PC-3 (cell line): ENCODE measurements around the gene CCDC136. TPM values are rescaled to one million over a fixed set of nuclear protein-coding genes. Genes with fewer than 3 reads are reported as not detected.

ENCODE experiments used
- ATAC-seq: fragments of 200-7000 bp; cut with Tn5 transposase; 2 replicates; pipeline ENCODE4 v1.9.1; 2020; ENCODE audit warnings: mild to moderate bottlenecking, moderate library complexity
- BruUV-seq: library from RNA; stranded (reverse); fragments of 400-500 nt; replicated peaks from 2 replicates; lab custom pipeline; 2021; lab: Mats Ljungman, UMichigan
- CTCF ChIA-PET: fragments of 300-600 bp; sonication (Branson Sonifier 250); formaldehyde crosslinking; loops from one replicate; lab custom pipeline; 2022; ENCODE audit warnings: antibody characterized with exemption; lab: Charles Lee
- POLR2A ChIA-PET: fragments of 300-600 bp; sonication (Branson Sonifier 250); formaldehyde crosslinking; loops from one replicate; lab custom pipeline; 2022; ENCODE audit warnings: antibody characterized with exemption; ENCODE audit not compliant: unreplicated experiment; lab: Charles Lee
- DNase-seq: peaks from one replicate; pipeline ENCODE4 v3.0.0-alpha.2; 2015
- H2AFZ ChIP-seq: fragments of 300-600 bp; sonication (generic); 2 replicates; pipeline ENCODE4 v1.6.0; 2016; ENCODE audit warnings: antibody characterized with exemption, low read length
- H3F3A ChIP-seq: fragments of 300-600 bp; sonication (generic); one replicate; pipeline ENCODE4 v1.6.0; 2017; ENCODE audit warnings: antibody characterized with exemption, low read length, control low read depth, mild to moderate bottlenecking; ENCODE audit not compliant: unreplicated experiment
- H3K27ac ChIP-seq: fragments of 300-600 bp; sonication (generic); 2 replicates; pipeline ENCODE4 v1.5.1; 2016; ENCODE audit warnings: mild to moderate bottlenecking, low read length
- H3K27me3 ChIP-seq: fragments of 300-600 bp; sonication (generic); 2 replicates; pipeline ENCODE4 v1.6.1; 2016; ENCODE audit warnings: low read length, mixed read lengths
- H3K36me3 ChIP-seq: fragments of 300-600 bp; sonication (generic); 2 replicates; pipeline ENCODE4 v1.6.1; 2016; ENCODE audit warnings: low read depth, mixed run types, low read length, mixed read lengths
- H3K4me1 ChIP-seq: fragments of 300-600 bp; sonication (generic); 2 replicates; pipeline ENCODE4 v1.5.1; 2016; ENCODE audit warnings: low read length; ENCODE audit not compliant: insufficient read depth
- H3K4me2 ChIP-seq: fragments of 300-600 bp; sonication (generic); 2 replicates; pipeline ENCODE4 v1.6.0; 2016; ENCODE audit warnings: low read length
- H3K4me3 ChIP-seq: fragments of 300-600 bp; sonication (generic); 2 replicates; pipeline ENCODE4 v1.5.1; 2016; ENCODE audit warnings: mild to moderate bottlenecking, low read length, mixed read lengths
- H3K79me2 ChIP-seq: fragments of 300-600 bp; sonication (generic); 2 replicates; pipeline ENCODE4 v1.6.1; 2017; ENCODE audit warnings: low read length, mixed read lengths
- H3K9ac ChIP-seq: fragments of 300-600 bp; sonication (generic); 2 replicates; pipeline ENCODE4 v1.6.0; 2016; ENCODE audit warnings: mild to moderate bottlenecking, low read length
- H3K9me2 ChIP-seq: fragments of 300-600 bp; sonication (generic); replicated peaks from 2 replicates; pipeline ENCODE4 v1.6.1; 2016; ENCODE audit warnings: mixed run types, low read length, mixed read lengths
- H3K9me3 ChIP-seq: fragments of 300-600 bp; sonication (generic); 2 replicates; pipeline ENCODE4 v1.6.1; 2016; ENCODE audit warnings: low read length, mixed read lengths
- H4K20me1 ChIP-seq: fragments of 300-600 bp; sonication (generic); 2 replicates; pipeline ENCODE4 v1.6.1; 2016; ENCODE audit warnings: low read length, mixed read lengths
- EZH2 ChIP-seq: fragments of 300-600 bp; sonication (generic); IDR thresholded peaks from one replicate; pipeline ENCODE4 v1.6.1; 2017; ENCODE audit warnings: antibody characterized with exemption, mild to moderate bottlenecking, low read length; ENCODE audit not compliant: unreplicated experiment
- EZH2phosphoT487 ChIP-seq: fragments of 300-600 bp; sonication (generic); IDR thresholded peaks from 2 replicates; pipeline ENCODE4 v1.6.1; 2018; ENCODE audit warnings: mild to moderate bottlenecking, antibody characterized with exemption, low read length, borderline replicate concordance
- intact Hi-C: fragments of 100-400 bp; cut with micrococcal nuclease; formaldehyde crosslinking; loops from 2 replicates; pipeline ENCODE4 v1.9.0; 2023
- total RNA-seq: library from RNA; depleted of rRNA; stranded (reverse); fragments of >200 nt; gene quantifications from 2 replicates; pipeline ENCODE4 v1.2.3, GENCODE V29; 2014
- TF ChIP-seq, protein P1 (sequence below): fragments of 300-600 bp; sonication (generic); conservative IDR thresholded peaks from 2 replicates; pipeline ENCODE4 v1.5.1; 2017; ENCODE audit warnings: antibody characterized with exemption, low read depth, mild to moderate bottlenecking, low read length

CCDC136 gene
- total RNA-seq, 1 experiment from 2014 or later = 10.5 TPM

DNA sequence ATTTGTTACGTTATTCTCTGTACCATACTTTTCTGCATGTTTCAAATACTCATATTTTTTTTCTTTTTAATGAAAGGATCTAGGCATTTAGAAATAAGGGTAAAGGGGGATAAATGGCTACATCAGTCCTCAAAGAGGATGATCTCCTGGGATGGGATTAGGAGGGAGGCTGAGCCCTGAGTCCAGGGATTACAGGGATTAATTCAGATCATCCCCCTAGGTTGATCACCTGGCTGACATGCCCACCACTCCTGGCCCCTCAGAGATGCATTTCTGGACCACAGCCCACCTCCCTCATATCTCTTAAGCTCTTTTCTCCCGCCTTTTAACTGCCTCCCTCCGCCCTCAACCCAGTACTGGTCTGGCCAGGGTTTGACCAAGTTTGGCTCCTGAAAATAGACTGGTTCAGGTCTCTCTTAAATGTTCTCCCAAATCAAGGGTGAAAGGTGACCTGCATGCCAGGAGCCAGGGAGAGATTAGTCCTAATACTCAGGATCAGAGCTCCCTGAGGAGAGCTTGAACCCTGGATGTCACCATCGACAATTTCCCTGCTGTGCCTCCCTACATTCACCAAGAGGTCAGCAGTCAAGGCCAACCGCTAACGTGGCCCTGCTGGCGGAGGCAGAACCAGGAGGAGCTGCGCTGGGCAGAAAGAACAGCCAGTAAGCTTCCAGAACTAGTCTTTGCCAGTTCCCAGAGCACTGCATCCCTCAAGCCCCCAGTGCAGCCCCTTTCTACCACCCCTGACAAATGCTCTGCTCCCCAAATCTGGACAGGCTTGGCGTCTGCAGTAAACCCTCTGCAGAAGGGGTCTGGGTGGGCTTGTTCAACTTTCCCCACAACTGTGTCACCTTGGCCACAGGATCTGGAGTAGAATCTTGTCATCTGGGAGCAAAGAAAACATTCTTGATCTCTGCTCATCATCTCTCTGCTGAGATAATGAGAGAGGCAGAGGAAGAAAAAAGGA lies 3.0 kb upstream of the CCDC136 start:
- Histone ChIP-seq H3K27me3 (no peaks in the 10 kb centered on the region), H3K9me3 (no peaks in the 10 kb centered on the region), H3K4me2 (no peak overlapping the region), H4K20me1 (no peaks in the 10 kb centered on the region), H3K79me2 (no peaks in the 10 kb centered on the region), H3K9ac (no peak overlapping the region), H3K27ac (no peak overlapping the region), H3K9me2 (no peaks in the 10 kb centered on the region), H3F3A (no peaks in the 10 kb centered on the region), H3K4me3 (no peak overlapping the region), H2AFZ (no peak overlapping the region), H3K36me3 (no peaks in the 10 kb centered on the region), H3K4me1 (no peaks in the 10 kb centered on the region)
- CTCF ChIA-PET = no interaction called here
- no TSS peak for BruUV-seq
- POLR2A ChIA-PET = no interaction called here
- no peak for TF ChIP-seq EZH2phosphoT487
- TF ChIP-seq, protein P1, sequence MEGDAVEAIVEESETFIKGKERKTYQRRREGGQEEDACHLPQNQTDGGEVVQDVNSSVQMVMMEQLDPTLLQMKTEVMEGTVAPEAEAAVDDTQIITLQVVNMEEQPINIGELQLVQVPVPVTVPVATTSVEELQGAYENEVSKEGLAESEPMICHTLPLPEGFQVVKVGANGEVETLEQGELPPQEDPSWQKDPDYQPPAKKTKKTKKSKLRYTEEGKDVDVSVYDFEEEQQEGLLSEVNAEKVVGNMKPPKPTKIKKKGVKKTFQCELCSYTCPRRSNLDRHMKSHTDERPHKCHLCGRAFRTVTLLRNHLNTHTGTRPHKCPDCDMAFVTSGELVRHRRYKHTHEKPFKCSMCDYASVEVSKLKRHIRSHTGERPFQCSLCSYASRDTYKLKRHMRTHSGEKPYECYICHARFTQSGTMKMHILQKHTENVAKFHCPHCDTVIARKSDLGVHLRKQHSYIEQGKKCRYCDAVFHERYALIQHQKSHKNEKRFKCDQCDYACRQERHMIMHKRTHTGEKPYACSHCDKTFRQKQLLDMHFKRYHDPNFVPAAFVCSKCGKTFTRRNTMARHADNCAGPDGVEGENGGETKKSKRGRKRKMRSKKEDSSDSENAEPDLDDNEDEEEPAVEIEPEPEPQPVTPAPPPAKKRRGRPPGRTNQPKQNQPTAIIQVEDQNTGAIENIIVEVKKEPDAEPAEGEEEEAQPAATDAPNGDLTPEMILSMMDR = no peak
- TF ChIP-seq EZH2 = no peak
- DNase-seq (no peak), ATAC-seq (no peak)
- intact Hi-C loops = no loop called here

DNA sequence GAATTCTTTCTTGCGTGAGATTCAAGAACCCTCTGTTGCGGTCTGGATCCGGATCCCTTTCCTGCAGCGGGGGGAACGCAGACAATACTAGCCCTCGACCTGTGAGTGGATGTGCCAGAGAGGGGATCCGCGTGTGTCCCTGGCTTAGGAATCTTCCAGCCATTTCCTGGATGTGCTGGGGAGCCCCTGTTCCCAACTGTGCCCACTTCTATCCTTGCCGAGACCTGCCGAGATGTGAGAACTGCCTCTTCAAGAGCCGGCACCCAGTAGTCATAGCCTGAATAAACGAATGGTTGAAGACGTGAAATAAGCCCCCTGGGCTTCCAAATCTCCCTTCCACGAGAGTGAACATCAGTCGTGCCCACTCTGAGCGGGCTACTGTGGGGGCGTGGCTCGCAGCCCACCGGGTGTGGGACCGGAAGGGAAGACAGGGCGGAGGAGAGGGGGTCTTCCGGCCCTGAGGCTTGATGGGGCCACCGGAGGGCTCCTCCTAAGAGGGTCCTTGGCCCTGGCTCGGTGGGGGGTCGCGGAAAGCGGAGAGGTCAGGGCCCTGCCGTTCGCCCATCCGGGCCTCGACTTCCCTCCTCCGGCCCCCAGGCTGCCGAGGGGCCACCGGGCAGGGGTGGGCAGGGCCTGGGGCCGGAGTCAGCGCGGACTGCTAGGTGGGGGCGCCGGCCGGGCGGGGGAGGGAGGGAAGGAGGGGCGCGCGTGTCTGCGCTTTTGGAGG lies 1.3 kb upstream of the CCDC136 start:
- DNase-seq (no peak), ATAC-seq (no peak; the same call in 1 of the 2 replicates)
- Histone ChIP-seq H3K9me2 (no peaks in the 10 kb centered on the region), H3F3A (no peaks in the 10 kb centered on the region), H3K9ac (no peak overlapping the region), H3K9me3 (no peaks in the 10 kb centered on the region), H3K4me2 (peak overlapping the region; percentile 99), H3K4me3 (peak overlapping the region; percentile 89), H2AFZ (peak overlapping the region; percentile 96), H4K20me1 (no peaks in the 10 kb centered on the region), H3K27me3 (no peaks in the 10 kb centered on the region), H3K27ac (no peak overlapping the region), H3K36me3 (no peaks in the 10 kb centered on the region), H3K4me1 (no peaks in the 10 kb centered on the region), H3K79me2 (no peaks in the 10 kb centered on the region)
- ChIA-PET CTCF (no interaction called here), POLR2A (no interaction called here)
- BruUV-seq = TSS peak; percentile 27
- intact Hi-C loops = loop anchor here (5.0 kb wide), 1 partner anchor 92 kb away; no protein-coding TSS in a partner anchor
- TF ChIP-seq EZH2phosphoT487 (no peak), EZH2 (no peak)
- TF ChIP-seq, protein P1 = no peak
